GM13976 (cell line): ENCODE results near the gene PROCA1.

Experiments used
- DNase-seq: peaks from one replicate; pipeline ENCODE4 v3.0.0; 2012; ENCODE audit warnings: low spot score
- in situ Hi-C: fragments of 300-500 bp; cut with MboI; formaldehyde crosslinking; loops from one replicate; pipeline ENCODE4 v1.12.0; 2022; ENCODE audit warnings: low sequenced_read_pairs, mixed read lengths, inconsistent platforms; ENCODE audit not compliant: unreplicated experiment
- TF ChIP-seq, protein P1 (sequence below): IDR thresholded peaks from 2 replicates; pipeline ENCODE4 v1.5.1; 2012; ENCODE audit warnings: borderline replicate concordance, mild to moderate bottlenecking; ENCODE audit not compliant: insufficient read depth; ENCODE audit errors: extremely low read depth, missing control alignments, control extremely low read depth

The PROCA1 gene

DNA sequence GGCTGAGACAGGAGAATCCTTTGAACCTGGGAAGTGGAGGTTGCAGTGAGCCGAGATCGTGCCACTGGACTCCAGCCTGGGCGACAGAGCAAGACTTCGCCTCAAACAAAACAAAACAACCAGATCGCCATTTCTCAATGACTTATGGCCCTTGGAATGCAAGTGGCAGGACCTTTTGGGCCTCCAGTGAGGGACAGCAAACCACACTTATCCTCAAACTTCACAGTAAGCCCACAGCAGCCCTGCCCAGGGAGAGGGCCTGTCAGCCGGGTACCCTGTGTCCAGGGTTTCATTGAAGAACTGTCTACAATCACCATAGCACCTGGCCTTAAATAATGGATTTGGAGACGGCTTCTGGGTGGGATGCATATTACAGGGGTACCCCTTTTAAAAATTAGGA is 43.8 kb upstream of the PROCA1 start:
- in situ Hi-C loops: no loop called here
- TF ChIP-seq, protein P1, sequence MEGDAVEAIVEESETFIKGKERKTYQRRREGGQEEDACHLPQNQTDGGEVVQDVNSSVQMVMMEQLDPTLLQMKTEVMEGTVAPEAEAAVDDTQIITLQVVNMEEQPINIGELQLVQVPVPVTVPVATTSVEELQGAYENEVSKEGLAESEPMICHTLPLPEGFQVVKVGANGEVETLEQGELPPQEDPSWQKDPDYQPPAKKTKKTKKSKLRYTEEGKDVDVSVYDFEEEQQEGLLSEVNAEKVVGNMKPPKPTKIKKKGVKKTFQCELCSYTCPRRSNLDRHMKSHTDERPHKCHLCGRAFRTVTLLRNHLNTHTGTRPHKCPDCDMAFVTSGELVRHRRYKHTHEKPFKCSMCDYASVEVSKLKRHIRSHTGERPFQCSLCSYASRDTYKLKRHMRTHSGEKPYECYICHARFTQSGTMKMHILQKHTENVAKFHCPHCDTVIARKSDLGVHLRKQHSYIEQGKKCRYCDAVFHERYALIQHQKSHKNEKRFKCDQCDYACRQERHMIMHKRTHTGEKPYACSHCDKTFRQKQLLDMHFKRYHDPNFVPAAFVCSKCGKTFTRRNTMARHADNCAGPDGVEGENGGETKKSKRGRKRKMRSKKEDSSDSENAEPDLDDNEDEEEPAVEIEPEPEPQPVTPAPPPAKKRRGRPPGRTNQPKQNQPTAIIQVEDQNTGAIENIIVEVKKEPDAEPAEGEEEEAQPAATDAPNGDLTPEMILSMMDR: no peak
- no peak for DNase-seq

DNA sequence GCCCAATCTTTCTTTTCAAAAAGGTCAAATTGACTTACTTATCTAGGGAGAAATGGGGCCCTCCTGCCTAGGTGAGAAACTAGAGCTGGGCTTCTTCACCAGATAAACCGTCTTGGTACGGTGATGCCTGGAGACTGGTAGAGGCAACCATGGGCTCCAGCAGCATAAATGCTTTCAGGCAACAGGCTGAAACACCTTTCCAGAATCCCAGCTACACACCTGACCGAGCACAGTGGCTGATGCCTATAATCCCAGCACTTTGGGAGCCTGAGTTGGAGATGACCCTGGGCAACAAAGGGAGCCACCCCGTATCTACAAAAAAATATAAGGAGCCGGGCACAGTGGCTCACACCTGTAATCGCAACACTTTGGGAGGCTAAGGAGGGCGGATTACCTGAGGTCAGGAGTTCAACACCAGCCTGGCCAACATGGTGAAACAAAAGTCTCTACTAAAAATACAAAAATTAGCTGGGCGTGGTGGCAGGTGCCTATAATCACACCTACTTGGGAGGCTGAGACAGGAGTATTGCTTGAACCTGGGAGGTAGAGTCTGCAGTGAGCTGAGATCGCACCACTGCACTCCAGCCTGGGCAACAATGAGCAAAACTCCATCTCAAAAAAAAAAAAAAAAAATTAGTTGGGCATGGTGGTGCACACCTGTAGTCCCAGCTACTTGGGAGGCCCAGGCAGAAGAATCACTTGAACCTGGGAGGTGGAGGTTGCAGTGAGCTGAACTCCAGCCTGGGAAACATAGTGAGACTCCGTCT is 40.1 kb upstream of the PROCA1 start:
- TF ChIP-seq, protein P1: no peak
- DNase-seq: no peak
- in situ Hi-C loops: no loop called here

DNA sequence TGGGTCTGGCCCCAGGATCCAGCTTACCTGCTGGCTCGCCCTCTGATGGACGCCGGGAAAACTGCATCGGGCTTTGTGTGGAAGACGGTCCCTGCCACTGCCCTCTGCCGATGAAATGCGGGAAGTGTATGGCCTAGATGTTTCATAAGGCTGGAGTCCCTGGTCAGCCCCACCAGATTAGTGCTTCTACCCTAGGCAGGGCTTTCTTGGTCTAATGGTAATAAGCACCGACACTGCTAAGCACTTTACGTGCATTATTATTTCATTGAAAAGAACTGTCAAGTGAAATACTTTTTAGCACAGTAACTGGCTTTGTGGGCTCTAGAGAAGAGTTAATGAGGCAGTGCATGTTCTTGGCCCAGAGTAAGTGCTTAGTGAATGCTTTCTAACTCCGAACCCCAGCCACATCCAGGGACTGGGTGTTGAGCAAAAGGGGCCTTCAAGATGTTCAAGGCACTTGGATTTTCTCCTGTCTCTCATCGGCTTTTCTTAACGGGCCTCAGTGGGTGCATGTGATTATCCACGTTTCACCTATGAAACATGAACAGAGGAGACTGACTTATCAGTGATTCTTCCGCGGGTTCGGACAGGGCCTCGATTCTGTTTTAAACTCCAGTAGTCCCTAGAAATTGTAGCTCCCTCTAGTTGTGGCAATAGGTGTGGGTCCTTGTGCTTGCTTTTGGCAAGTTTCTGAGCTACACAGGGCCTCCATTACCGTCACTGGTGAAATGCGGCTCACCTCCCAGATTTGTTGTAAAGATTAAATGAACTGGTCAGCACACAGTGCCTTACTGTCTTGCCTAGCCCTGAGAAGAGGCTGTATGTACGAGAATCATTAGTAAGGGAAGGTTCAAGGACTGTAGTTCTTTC is 38.7 kb upstream of the PROCA1 start:
- DNase-seq: peak; percentile 83
- in situ Hi-C loops: no loop called here
- TF ChIP-seq, protein P1: peak; percentile 100

DNA sequence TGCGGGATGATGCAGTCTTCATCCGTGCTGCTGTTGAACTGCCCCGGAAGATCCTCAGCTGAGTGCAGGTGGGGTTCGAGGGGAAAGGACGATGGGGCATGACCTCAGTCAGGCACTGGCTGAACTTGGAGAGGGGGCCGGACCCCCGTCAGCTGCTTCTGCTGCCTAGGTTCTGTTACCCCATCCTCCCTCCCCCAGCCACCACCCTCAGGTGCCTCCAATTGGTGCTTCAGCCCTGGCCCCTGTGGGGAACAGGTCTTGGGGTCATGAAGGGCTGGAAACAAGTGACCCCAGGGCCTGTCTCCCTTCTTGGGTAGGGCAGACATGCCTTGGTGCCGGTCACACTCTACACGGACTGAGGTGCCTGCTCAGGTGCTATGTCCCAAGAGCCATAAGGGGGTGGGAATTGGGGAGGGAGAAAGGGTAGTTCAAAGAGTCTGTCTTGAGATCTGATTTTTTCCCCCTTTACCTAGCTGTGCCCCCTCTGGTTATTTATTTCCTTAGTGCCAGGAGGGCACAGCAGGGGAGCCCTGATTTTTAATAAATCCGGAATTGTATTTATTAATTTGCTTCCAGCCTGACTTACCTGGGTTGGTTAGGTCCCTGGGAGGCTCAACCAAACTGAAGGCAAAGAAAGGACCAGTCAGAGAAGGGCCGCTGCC is 38.0 kb upstream of the PROCA1 start:
- no peak for DNase-seq
- TF ChIP-seq, protein P1: no peak
- in situ Hi-C loops: loop anchor here (25.0 kb wide), 1 partner anchor 363 kb away; no protein-coding TSS in a partner anchor

DNA sequence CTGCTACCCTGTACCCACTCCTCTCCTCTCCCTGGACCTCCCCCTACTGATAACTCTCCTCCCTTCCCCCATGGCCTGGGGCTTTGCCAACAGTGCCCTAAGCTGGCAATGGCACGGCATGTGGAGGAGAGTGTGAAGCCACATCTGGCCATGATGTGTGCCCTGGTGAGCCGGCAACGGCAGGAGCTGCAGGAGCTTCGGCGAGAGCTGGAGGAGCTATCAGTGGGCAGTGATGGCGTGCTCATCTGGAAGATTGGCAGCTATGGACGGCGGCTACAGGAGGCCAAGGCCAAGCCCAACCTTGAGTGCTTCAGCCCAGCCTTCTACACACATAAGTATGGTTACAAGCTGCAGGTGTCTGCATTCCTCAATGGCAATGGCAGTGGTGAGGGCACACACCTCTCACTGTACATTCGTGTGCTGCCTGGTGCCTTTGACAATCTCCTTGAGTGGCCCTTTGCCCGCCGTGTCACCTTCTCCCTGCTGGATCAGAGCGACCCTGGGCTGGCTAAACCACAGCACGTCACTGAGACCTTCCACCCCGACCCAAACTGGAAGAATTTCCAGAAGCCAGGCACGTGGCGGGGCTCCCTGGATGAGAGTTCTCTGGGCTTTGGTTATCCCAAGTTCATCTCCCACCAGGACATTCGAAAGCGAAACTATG is 37.3 kb upstream of the PROCA1 start:
- no peak for DNase-seq
- TF ChIP-seq, protein P1: no peak
- in situ Hi-C loops: loop anchor here (25.0 kb wide), 1 partner anchor 363 kb away; no protein-coding TSS in a partner anchor
